Type B pancreatic cell (in vitro differentiated cells): ENCODE data around the gene DLK1. TPM values are rescaled to one million over a fixed set of nuclear protein-coding genes. Genes with fewer than 3 reads are reported as not detected.

Experiments
- DNase-seq: peaks from one replicate; pipeline ENCODE4 v3.0.0; 2021; ENCODE audit warnings: mixed read lengths; ENCODE audit not compliant: unreplicated experiment; ENCODE audit errors: extremely low spot score
- H3K27ac Mint-ChIP-seq: 2 replicates; pipeline ENCODE4 v1.8.0; 2021; ENCODE audit warnings: mild to moderate bottlenecking, mixed read lengths
- H3K27me3 Mint-ChIP-seq: 2 replicates; pipeline ENCODE4 v1.8.0; 2021; ENCODE audit warnings: mixed read lengths
- H3K36me3 Mint-ChIP-seq: 2 replicates; pipeline ENCODE4 v1.8.0; 2021; ENCODE audit warnings: mixed read lengths
- H3K4me1 Mint-ChIP-seq: one replicate; pipeline ENCODE4 v1.8.0; 2021; ENCODE audit warnings: mixed read lengths; ENCODE audit not compliant: unreplicated experiment
- H3K4me3 Mint-ChIP-seq: 2 replicates; pipeline ENCODE4 v1.8.0; 2021; ENCODE audit warnings: mild to moderate bottlenecking, mixed read lengths
- H3K9me3 Mint-ChIP-seq: 2 replicates; pipeline ENCODE4 v1.8.0; 2021; ENCODE audit warnings: mixed read lengths
- CTCF ChIP-seq: fragments of 200-600 bp; sonication (generic); conservative IDR thresholded peaks from 2 replicates; pipeline ENCODE4 v1.5.0; 2021; ENCODE audit warnings: antibody characterized with exemption, mild to moderate bottlenecking
- total RNA-seq: library from RNA; stranded (reverse); gene quantifications from 2 replicates; pipeline ENCODE4 v1.2.1, GENCODE V29; 2021; ENCODE audit warnings: low replicate concordance

DLK1 gene
- total RNA-seq, 1 donor from 2014 or later: 149 TPM

DNA sequence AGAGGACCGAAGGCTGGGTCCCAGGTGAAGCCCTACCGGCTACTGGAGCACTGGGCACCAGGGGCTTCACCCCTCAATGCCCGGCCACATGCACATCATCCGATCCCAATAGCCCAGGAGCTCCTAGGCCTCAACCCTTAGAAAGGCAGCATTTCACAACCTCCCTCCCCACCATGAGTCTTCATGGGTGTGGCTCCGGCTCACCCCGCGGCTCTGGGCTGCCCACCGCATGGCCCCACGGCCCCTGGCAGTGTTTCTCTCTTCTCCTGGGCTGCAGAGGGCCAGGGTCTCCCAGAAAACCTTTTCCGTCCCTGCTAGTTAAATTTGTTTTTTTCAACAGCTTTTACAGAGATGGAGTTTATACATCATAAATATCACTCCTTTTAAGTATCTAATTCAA, 28.6 kb upstream of the DLK1 start:
- no peaks in the 10 kb centered on the region for H3K9me3 Mint-ChIP-seq
- no peak for TF ChIP-seq CTCF
- H3K27ac Mint-ChIP-seq: no peak overlapping the region
- peaks cover 38% of the 10 kb centered on the region for H3K4me1 Mint-ChIP-seq
- peaks cover 14% of the 10 kb centered on the region for H3K27me3 Mint-ChIP-seq
- H3K36me3 Mint-ChIP-seq: no peaks in the 10 kb centered on the region
- DNase-seq: no peak
- H3K4me3 Mint-ChIP-seq: peak overlapping the region; percentile 36

DNA sequence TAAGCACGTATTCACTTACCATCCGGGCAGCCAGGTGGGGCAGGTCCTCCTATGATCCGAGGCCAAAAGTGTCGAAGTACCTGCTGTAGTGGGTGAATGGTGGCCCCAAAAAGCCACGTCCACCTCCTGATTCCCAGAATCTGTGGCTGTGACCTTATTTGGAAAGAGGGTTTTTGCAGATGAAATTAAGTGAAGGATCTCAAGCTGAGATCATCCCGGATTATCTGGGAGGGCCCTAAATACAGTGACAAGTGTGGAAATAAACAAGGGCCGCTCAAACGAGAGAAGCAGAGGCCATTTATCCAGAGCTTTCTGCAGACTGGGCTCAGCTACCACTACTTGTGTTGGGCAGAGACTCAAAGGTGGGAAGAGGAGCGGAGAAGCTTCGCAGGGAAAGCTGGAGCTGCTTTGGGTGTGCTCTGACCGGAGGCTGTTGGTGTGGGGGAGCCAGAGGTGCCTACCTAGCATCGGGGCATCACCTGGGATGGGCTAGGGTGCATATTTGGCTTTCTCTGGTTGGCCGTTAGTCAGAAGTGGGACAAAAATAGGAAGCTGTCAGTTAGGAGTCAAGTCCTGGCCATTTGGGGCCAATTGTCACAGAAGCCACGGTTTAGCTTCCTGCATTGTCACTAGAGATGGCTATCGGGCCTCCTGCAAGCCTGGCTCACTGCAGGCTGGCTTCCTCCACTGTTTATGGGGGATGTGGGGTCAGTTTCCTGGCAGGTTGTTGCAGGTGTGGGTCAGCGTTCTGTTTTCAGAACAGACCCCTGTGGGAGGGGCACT, 27.8 kb upstream of the DLK1 start:
- Mint-ChIP-seq H3K4me3 (no peak overlapping the region), H3K4me1 (peaks cover 30% of the 10 kb centered on the region), H3K27ac (peak overlapping the region; percentile 39), H3K27me3 (peaks cover 8% of the 10 kb centered on the region), H3K36me3 (no peaks in the 10 kb centered on the region), H3K9me3 (no peaks in the 10 kb centered on the region)
- TF ChIP-seq CTCF: no peak
- DNase-seq: no peak

- DNase-seq: no peak
- no peaks in the 10 kb centered on the region for H3K9me3 Mint-ChIP-seq
- no peak overlapping the region for H3K27ac Mint-ChIP-seq
- H3K27me3 Mint-ChIP-seq: peaks cover 6% of the 10 kb centered on the region
- H3K4me3 Mint-ChIP-seq: no peak overlapping the region
- no peak for TF ChIP-seq CTCF
- no peaks in the 10 kb centered on the region for H3K36me3 Mint-ChIP-seq
- H3K4me1 Mint-ChIP-seq: peaks cover 16% of the 10 kb centered on the region
These were observed 25.4 kb upstream of the DLK1 start for GRCh38 chr14:100701314-100701713.

- DNase-seq: no peak
- peaks cover 12% of the 10 kb centered on the region for H3K27me3 Mint-ChIP-seq
These were observed 24.1 kb upstream of the DLK1 start for GRCh38 chr14:100702590-100702989.

GRCh38 chr14:100703386-100704220, 23.1 kb upstream of the DLK1 start:
- no peak overlapping the region for H3K4me3 Mint-ChIP-seq
- DNase-seq: no peak
- TF ChIP-seq CTCF: no peak
- no peaks in the 10 kb centered on the region for H3K36me3 Mint-ChIP-seq
- no peaks in the 10 kb centered on the region for H3K9me3 Mint-ChIP-seq
- H3K4me1 Mint-ChIP-seq: peaks cover 16% of the 10 kb centered on the region
- H3K27me3 Mint-ChIP-seq: peaks cover 17% of the 10 kb centered on the region
- H3K27ac Mint-ChIP-seq: peak overlapping the region; percentile 34

More at GRCh38 chr14:100702590-100702989, 24.1 kb upstream of the DLK1 start:
- Mint-ChIP-seq H3K36me3 (no peaks in the 10 kb centered on the region), H3K9me3 (no peaks in the 10 kb centered on the region), H3K4me1 (peaks cover 17% of the 10 kb centered on the region), H3K4me3 (no peak overlapping the region), H3K27ac (no peak overlapping the region)
- no peak for TF ChIP-seq CTCF
